Kidney tubule cell (primary cell): ENCODE measurements around the gene ACSF2.

ENCODE experiments used
- DNase-seq: peaks from one replicate; pipeline ENCODE4 v3.0.0-alpha.2; 2018; ENCODE audit warnings: low spot score

The ACSF2 gene

DNA sequence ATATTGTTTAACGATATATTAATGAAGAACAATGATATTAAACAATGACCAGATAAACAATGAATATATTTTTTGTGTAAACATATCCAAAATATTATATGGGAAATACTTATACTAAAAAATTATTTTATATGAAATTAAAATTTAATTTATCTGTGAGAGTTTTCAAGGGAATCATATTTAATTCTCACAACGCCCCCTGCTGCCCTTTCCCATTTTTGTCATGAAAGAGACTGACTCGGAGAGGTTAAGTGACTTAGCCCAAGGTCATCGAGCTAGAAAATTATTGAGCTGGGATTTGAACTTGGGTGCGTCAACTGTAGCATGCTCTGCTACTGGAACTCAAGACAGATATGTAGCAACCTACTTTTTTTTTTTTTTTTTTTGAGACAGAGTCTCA lies 75.0 kb downstream of the ACSF2 start:
- no peak for DNase-seq

- no peak for DNase-seq
Observed at GRCh38 chr17:50502301-50502990, 76.4 kb downstream of the ACSF2 start.

DNA sequence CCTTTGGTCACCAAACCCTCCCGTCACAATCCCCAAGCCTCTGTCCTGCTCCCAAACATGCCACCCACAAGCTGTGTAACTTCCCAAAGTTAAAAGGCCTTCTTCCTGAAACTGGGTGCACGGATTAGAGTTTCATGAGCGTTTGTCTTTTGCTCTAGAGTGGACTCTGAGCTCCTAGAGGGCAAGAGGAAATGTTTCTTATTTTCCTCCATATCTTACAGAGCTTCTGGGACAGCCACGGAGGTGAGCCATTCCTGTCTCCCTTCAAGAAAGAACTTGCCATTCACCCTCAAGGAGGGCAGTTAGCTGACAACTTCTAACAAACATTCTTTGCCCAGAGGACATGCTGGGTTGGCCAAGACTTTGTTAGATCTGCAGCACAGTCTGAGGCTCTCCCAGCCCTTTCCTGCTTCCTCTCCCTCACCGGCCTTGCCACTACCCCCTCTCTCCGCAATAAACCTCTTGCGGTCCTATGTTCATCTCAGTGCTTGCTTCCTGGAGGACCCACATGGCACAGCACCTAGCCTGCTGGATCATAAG lies 79.6 kb downstream of the ACSF2 start:
- no peak for DNase-seq

DNA sequence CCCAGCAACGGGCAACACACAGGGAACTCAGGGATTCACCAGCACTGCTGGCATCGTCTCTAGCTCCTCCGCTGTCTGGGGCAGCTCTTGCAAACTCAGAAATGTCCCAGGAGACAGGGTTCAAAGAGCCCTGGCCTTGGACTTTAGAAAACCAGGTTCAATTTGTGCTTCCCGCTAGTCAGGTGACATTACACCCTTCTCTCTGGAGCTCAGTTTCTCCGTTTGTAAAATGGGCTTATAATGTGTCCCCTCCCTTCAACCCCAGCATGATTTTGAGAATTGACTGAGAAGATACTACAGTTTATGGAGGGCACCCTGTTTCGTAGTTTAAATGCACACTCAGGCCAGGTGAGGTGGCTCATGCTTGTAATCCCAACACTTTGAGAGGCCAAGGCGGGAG lies 80.3 kb downstream of the ACSF2 start:
- DNase-seq = no peak

GRCh38 chr17:50507871-50508572 lies 82.0 kb downstream of the ACSF2 start, which contains the start of gene MYCBPAP:
MYCBPAP (plus strand) TSS chr17:50508439; CDS start chr17:50508675, 236 bp downstream.
- DNase-seq = peak; percentile 57

DNA sequence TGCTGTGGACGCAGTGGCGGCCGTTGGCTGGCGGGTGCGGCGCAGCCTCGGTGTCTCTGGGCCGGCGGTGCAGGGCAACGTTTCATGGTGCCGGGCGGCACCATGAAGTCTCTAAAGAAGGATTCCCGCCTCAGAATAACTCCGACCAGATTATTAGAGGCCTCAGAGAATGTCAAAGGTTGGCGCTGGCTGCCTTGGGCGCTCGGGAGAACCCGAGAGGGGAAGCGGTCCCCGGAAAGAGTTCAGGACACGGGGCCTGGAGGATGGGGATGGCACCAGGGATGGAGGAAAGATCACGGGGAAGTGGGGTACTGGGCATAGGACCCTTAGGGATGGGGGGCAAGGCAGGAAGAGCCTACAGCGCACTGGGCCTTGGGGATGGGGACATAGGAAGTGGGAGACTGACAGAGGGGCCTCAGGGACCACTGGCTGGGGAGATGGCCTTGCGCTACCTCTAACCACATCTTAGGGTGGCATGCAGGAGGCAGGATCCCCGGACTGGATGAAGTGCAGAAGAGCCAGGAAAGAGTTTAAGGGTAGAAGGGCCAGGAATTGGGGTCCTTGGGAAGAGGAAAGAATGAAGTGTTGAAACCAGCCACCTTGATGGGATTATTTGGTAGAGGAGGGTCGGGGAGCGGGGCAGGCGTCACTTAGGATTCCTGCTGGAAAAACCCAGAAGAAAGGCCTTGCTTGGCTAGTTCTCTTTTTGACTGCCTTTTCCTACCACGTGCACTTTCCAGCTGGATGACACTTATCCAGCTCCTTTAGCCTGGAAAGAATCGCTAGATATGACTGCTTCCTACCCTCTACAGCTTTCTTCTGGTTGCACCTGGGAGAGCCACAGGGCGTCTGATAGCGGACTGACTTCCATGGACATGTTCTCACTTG lies 82.8 kb downstream of the ACSF2 start:
- no peak for DNase-seq

DNA sequence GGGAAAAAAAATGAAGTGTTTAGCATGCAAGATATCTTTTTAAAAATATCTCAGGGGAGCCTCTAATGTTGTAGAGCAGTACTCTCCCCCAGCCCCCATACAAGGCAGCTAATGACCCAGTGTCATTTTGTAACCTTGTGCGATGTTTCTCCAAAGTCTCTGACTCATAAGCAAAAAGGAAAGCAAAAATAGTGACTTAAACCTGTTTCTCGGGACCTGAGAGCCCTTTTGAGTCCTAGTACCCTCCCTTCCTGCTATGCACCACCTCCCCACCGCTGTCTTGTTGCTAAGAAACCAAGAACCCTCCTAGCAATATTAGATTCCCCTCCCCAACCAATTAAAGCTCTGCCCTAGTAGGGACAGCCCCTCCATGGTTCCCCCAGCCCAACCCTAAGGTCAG lies 85.0 kb downstream of the ACSF2 start:
- DNase-seq = peak; percentile 59

DNA sequence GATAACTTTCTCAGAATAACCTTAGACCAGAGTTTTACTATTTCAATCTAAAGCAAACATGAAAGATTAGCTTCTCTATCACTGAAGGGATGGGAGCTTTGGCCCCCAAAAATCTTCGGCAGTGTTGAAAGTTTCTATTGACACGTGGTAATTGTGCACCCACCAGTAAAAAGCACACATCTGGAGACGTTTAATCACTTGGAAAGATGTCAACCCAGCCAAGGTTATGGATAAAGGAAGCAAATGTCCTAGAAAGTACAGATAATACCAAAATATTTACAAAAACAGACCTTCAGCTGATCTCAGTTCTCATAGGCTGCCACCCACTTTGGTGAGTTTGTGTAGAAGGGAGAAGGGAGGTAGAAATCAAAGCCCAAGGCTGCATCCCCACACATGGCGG lies 87.5 kb downstream of the ACSF2 start:
- DNase-seq = no peak

DNA sequence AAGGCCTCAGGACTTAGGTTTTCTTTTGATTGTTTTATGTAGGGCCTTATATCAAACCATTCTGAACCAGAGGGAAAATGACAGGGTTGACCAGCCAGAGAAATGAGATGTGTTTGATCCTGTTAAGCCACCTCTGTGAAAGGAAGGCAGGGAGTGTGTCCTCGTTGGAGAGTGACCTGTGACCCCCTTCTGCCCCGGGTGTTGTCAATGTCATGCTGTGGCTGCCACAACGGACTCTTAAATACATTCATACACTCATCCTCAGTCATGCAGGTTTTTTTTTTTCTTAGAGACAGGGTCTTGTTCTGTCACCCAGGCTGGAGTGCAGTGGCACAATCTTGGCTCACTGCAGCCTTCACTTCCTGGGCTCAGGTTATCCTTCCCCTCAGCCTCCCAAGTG lies 88.4 kb downstream of the ACSF2 start:
- no peak for DNase-seq

GRCh38 chr17:50514936-50515702 lies 89.1 kb downstream of the ACSF2 start:
- peak; percentile 32 for DNase-seq

DNA sequence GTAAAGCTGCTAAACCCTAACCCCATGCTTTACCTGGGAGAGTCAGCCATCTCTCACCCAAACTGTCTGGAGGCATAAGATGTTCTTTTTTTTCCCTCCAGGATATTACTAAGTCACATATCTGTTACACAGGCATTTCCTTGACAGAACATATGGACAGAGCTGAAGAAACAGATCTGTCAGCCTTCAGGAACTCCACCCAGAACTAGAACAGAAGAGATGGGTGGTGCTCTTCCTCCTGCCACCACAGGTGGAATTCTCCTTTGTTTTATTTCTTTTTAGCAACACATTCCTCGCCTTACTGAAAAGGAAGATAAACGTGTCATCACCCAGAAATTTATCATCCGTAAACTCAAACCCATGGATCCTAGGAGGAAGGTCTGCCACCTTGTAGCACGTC lies 91.0 kb downstream of the ACSF2 start:
- no peak for DNase-seq

DNA sequence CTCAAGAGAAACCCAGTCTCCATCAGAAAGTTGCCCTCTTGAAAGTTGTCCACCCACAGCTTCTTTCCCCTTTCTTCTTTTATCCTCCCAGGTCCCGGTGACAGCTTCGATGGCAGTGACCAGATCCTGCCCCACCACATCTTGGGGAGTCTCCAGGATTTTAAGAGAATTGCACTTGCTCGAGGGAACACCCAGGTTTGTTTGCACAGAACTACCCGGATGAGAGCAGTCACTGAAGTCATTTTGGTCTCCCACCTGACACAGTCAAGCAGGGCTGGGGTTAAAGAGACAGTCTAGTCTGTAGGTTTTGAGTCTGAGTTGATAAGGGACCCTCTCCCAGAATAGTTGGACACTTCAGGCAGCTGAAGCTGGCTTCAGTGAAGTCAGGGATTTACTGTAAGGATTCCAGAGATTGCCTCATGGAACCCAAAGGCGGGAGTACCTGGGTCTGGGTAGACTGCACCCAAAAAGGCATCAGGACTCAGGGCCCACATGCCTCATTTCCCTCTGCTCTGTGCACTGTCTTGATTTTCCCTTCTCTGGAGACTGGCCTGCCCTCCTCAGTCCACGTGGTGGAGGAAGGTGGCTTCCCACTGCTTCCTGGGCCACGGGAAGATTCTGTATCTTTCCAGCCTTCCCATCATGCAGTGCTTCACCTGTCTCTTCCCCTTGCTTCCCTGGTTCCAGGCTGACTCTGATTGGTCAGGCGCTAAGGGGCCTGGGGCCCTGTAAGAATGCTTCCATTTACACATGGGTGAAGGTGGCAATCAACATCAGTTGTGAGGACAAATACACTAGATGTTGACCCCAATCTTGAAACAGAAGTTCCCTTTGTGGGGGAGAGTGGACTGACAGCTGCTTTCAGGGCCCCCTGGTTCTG lies 91.7 kb downstream of the ACSF2 start:
- no peak for DNase-seq

DNA sequence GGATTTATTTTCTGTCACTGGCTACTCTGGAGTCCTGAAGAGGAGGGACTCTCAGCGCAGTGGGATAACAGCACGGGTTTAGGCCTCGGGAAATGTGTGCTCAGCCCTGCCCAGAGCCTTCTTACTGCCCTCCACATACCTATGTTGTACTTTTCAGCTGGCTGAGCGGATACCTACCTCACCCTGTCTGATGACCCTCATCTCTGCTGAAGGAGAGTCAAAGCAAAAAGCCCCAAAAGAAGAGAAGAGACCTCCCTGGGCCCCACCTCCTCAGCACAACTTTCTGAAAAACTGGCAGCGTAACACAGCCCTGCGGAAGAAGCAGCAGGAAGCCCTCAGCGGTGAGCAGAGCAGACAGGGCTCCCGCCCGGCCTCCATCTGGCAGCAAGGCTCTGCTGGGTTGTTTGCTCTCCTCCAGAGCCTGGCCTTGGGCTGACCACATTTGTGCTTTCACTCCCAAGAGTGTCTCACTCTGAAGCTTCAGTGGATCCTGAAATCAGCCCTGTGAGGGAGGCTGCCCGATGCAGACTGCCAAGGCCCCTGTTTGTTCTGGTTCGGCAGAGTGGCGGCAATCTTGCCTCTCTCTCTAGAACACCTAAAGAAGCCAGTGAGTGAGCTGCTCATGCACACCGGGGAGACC lies 92.5 kb downstream of the ACSF2 start:
- DNase-seq = no peak

- peak; percentile 49 for DNase-seq
Observed at GRCh38 chr17:50519141-50519834, 93.3 kb downstream of the ACSF2 start.

GRCh38 chr17:50520483-50520882 lies 94.5 kb downstream of the ACSF2 start:
- DNase-seq = no peak

DNA sequence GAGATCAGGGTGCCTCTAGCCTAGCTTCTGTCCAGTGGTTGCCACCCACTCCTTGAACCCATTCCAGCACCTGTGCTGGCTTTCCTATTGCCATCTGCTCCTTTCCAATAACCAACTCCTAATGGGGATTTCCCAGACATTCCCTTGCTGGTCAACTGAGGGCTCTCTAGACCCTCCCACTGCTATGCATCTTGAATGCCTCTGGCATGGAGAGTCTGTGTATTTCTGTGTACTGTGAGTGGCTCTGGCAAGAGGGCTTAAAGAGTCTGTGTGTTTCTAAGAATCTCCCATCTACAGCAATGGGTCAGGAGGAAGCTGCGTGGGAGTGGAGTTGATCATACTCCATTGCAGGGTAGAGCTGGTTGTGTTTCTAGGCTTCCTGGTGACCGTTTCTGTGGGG lies 95.5 kb downstream of the ACSF2 start:
- DNase-seq = no peak

- DNase-seq = no peak
Observed at GRCh38 chr17:50522766-50523165, 96.7 kb downstream of the ACSF2 start.

DNA sequence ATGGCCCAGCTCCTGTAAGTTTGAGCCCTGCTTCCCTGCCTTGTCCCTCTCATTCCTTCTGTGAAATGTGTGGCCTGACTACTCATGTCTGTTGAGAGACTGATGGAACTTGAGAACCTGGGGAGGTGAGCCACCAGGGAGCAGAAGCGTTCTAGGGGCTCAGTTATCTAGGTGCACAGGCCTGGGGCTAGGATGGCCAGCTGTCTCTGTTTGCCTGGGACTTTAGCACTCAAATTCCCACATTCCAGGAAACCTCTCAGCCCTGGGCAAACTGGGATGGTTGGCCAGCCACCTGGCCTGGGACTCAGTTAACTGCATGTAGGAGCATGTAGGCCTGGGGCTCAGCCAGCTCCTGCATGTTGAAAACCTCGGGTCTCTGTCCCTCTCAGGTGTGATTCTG lies 97.2 kb downstream of the ACSF2 start:
- no peak for DNase-seq
